VCaP (cell line): ENCODE measurements around the gene PDIA5.

ENCODE experiments used
- H3K27ac ChIP-seq: fragments of 450-650 bp; 2 replicates; pipeline ENCODE4 v1.5.1; 2017
- TF ChIP-seq, protein P1 (sequence below): fragments of 450-650 bp; conservative IDR thresholded peaks from 2 replicates; pipeline ENCODE4 v1.5.1; 2017; ENCODE audit warnings: mild to moderate bottlenecking, moderate library complexity

PDIA5 gene

DNA sequence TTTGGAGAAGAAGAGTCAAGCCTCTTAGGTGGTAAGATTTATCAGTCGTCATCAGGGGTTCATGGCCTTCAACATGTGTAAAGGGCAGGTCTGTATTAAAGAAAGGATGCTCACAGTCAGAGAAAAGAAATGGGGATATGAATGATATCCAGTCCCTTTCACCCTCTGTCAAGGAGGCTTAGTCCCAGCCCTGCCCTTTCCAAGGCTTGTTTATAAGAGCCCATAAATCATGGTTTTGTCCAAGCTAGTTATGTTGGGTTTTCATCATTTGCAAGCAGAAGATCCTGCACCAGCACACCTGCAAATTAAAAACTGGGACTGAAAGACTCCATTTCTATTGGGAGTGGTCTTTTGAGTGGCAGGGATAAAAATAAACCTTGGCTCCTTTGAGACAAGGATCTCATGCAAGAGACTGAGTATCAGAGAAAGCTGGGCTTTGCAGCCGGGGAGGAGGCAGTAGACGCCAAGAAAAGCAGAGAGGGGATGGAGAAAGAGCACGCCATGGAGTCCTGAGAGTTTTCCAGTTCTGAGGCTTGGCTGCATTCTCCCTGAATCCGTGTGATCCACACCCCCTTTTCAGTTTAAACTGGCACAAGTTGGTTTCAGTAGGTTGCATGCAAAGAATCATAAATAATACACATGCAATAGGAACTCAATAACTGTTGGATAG is 12.6 kb upstream of the PDIA5 start:
- no peak overlapping the region for H3K27ac ChIP-seq
- TF ChIP-seq, protein P1, sequence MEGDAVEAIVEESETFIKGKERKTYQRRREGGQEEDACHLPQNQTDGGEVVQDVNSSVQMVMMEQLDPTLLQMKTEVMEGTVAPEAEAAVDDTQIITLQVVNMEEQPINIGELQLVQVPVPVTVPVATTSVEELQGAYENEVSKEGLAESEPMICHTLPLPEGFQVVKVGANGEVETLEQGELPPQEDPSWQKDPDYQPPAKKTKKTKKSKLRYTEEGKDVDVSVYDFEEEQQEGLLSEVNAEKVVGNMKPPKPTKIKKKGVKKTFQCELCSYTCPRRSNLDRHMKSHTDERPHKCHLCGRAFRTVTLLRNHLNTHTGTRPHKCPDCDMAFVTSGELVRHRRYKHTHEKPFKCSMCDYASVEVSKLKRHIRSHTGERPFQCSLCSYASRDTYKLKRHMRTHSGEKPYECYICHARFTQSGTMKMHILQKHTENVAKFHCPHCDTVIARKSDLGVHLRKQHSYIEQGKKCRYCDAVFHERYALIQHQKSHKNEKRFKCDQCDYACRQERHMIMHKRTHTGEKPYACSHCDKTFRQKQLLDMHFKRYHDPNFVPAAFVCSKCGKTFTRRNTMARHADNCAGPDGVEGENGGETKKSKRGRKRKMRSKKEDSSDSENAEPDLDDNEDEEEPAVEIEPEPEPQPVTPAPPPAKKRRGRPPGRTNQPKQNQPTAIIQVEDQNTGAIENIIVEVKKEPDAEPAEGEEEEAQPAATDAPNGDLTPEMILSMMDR, result no peak

DNA sequence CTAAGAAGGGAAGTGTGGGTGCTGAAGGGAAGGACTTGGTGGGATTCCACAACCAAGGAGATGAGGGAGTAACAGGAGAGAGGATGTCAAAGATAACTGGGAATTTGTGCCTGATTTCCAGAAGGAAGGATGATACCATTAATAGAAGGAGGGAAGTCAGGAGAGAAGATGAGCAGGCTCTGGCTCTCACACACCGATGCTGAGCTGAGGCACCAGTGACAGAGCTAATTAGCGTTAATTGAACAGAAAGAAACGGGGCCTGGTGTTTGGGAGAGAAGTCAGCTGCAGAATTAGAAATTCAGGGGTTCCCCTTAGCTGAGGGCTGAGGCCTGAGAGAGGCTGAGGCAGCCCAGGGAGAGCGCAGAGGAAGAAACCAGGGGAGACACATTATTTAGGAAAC is 11.9 kb upstream of the PDIA5 start:
- TF ChIP-seq, protein P1, result no peak
- no peak overlapping the region for H3K27ac ChIP-seq

DNA sequence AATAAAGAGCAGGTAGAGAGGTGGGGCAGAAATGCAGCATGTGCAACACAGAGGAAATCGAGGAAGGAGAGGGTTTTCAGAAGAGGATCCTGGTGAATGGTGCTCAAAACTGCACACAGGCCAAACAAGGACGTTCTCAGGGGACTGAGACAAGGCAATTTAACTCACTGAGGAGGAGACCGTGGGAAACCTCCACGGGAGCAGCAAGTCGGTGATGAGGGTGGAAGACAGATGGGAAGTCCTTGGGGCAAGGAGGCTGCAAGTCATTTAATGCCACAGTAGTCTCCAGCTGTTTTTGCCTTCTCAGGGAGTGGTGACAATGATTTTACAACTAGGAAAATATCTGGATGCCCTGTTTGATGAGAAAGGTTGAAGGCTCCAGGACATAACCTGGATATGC is 11.5 kb upstream of the PDIA5 start:
- H3K27ac ChIP-seq, result no peak overlapping the region
- TF ChIP-seq, protein P1, result no peak

GRCh38 chr3:123058505-123058904 is 8.3 kb upstream of the PDIA5 start:
- no peak overlapping the region for H3K27ac ChIP-seq
- TF ChIP-seq, protein P1, result no peak

DNA sequence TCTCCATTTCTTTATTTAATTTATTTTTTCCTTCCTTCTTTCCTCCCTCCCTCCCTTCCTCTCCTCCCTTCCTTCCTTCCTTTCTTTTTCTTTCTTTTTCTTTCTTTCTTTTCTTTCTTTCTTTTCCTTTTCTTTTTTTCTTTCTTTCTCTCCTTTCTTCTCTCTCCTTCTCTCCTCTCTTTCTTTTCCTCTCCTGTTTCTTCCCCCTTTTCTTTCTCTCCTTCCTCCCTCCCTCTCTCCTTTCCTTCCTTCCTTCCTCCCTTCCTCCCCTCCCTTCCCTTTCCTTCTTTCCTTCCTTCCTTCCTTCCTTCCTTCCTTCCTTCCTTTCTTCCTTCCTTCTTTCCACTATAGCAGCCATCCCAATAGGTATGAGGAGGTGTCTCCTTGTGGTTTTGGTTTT is 6.8 kb upstream of the PDIA5 start:
- no peak overlapping the region for H3K27ac ChIP-seq
- TF ChIP-seq, protein P1, result no peak

GRCh38 chr3:123061856-123062255 is 5.0 kb upstream of the PDIA5 start:
- H3K27ac ChIP-seq, result no peak overlapping the region
- TF ChIP-seq, protein P1, result no peak

DNA sequence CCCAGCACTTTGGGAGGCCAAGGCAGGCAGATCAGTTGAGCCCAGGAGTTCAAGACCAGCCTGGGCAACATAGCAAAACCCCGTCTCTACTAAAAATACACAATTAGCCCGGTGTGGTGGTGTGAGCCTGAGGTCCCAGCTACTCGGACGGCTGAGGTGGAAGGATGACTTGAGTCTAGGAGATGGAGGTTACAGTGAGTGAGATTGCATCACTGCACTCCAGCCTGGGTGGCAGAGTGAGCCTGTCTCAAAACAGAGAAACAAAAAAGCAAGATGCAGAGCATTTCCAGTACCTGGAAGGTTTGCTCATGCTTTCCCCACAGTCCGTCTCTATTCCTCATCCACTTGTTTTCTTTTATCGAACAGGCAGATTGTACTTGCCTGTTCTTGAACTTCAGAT is 3.8 kb upstream of the PDIA5 start:
- no peak overlapping the region for H3K27ac ChIP-seq
- TF ChIP-seq, protein P1, result no peak
